Ovary (tissue), 9 donors: Measurements from ENCODE around the gene MAPK1. TPM values are rescaled to one million over a fixed set of nuclear protein-coding genes. Genes with fewer than 3 reads are reported as not detected.
"Not testable (repeated sequence)": the region's sequence is repeated elsewhere in the genome, so short reads cannot be mapped to it uniquely, and the experiment has no call there.

Experiments
- DNase-seq, 5 donors: peaks; one replicate each; pipeline ENCODE4 v3.0.0-alpha.2; 2019 to 2020
- H3K27ac ChIP-seq, 2 donors: fragments of 200-600 bp; one replicate each; pipeline versions ENCODE4 v1.5.1 to v1.8.0; 2019 to 2022
- H3K27me3 ChIP-seq: fragments of 200-600 bp; one replicate; pipeline ENCODE4 v1.8.0; 2022
- H3K36me3 ChIP-seq: fragments of 200-600 bp; sonication (generic); one replicate; pipeline ENCODE4 v1.5.1; 2019
- H3K4me1 ChIP-seq: one replicate; pipeline ENCODE4 v1.8.1; 2013; ENCODE audit warnings: mild to moderate bottlenecking, moderate library complexity; ENCODE audit not compliant: insufficient read depth
- H3K4me3 ChIP-seq: fragments of 200-600 bp; sonication (generic); one replicate; pipeline ENCODE4 v1.5.1; 2017
- H3K9me3 ChIP-seq, 2 donors: fragments of 200-600 bp in 1 of 2; sonication (generic) in 1 of 2; one replicate each; pipeline versions ENCODE4 v1.5.1 to v1.8.1; 2013 to 2019; ENCODE audit warnings: mild to moderate bottlenecking in 1 of 2, moderate library complexity in 1 of 2
- EP300 ChIP-seq: sonication (generic); formaldehyde crosslinking; IDR thresholded peaks from one replicate; pipeline ENCODE4 v1.6.1; 2017; ENCODE audit warnings: antibody characterized with exemption
- POLR2A ChIP-seq: fragments of 450-650 bp; IDR thresholded peaks from one replicate; pipeline ENCODE4 v1.6.1; 2017; ENCODE audit warnings: antibody characterized with exemption, mild to moderate bottlenecking, moderate library complexity
- WGBS, 3 donors: extraction: QIAGEN DNeasy Blood & Tissue Kit in 1 of 3; methylation state at CpG; one replicate each; pipeline versions ENCODE4 v1.1.5 to v1.1.7; 2013 to 2017; 5-methylcytosine and 5-hydroxymethylcytosine counted together
- intact Hi-C, 4 donors: fragments of 100-400 bp; cut with DNase I; formaldehyde crosslinking; loops; one replicate each; pipeline versions ENCODE4 v1.11.0 to v1.15.1; 2022 to 2023
- polyA plus RNA-seq, 2 donors: library from polyadenylated mRNA; stranded (reverse); fragments of 200-250 nt in 1 of 2; fragments of 350-450 nt in 1 of 2; fragmentation: Illumina TruSeq in 1 of 2; extraction: RNeasy Lipid Tissue Mini Kit (QIAGEN cat#74804) in 1 of 2; gene quantifications; one replicate each; pipeline ENCODE4 v1.2.3, GENCODE V29; 2013 to 2014
- total RNA-seq, 7 donors: library from RNA; depleted of rRNA in 2 of 7; stranded (reverse); fragments of >200 nt in 2 of 7; fragmentation: NEBNext Ultra II Directional in 3 of 7; extraction: Animal tissue kit (Norgen Biotek cat#: 25700) in 3 of 7; gene quantifications; one replicate each; pipeline versions ENCODE4 v1.1.0 to v1.2.4, GENCODE V29; 2016 to 2023
- TF ChIP-seq, protein P1 (sequence below), 3 donors: fragments of 450-650 bp in 2 of 3; fragments of 200-600 bp in 1 of 3; IDR thresholded peaks; one replicate each; pipeline versions ENCODE4 v1.5.1 to v1.8.0; 2016 to 2022; ENCODE audit warnings: antibody characterized with exemption in 3 of 3, mild to moderate bottlenecking in 1 of 3
- donor health status: DM: no; HTN: no; CAD: no; lungs with moderate emphysema.
- donor health status: DM: no; HTN: no; CAD: no.
- donor health status: Bipolar disorder and iron deficiency.
- donor health status: DM: yes; HTN: yes; CAD: no.
- donor health status: DM: no; HTN: no; CAD: no.
- donor health status: DM: yes; HTN: yes; CAD: no.

Gene MAPK1
- total and polyA plus RNA-seq, 9 donors: 12.3 to 125 (median 98.1) TPM

DNA sequence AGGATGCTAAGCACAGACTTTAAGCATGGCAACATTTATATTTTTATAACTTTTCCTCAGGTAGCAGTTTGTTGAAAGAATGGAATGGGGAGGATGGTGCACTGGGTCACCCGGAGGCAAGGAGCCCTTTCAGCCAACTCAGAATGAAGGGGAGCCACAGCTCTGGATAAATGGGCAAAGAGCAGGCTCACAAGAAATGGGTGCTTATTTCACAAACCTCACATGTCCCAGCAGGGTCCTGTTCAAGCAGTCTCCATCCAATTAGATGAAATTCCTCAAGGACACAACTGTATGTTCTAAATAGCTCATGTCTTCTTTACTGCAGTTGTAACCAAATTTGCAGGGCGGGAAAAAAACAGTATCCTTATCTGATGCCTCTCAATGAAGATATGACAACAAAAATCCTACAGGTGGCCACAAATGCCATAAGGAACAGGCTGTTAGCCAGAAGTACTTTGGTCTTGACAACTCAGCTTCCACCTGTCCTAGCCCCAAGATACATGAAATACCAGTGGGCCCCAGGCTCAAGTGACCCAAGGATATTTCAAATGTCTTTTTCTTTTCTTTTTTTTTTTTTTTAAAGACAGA is 48.2 kb downstream of the MAPK1 start:
- no peaks in the 10 kb centered on the region for H3K27me3 ChIP-seq
- no peaks in the 10 kb centered on the region for H3K9me3 ChIP-seq
- TF ChIP-seq POLR2A (no peak), EP300 (no peak)
- TF ChIP-seq, protein P1, sequence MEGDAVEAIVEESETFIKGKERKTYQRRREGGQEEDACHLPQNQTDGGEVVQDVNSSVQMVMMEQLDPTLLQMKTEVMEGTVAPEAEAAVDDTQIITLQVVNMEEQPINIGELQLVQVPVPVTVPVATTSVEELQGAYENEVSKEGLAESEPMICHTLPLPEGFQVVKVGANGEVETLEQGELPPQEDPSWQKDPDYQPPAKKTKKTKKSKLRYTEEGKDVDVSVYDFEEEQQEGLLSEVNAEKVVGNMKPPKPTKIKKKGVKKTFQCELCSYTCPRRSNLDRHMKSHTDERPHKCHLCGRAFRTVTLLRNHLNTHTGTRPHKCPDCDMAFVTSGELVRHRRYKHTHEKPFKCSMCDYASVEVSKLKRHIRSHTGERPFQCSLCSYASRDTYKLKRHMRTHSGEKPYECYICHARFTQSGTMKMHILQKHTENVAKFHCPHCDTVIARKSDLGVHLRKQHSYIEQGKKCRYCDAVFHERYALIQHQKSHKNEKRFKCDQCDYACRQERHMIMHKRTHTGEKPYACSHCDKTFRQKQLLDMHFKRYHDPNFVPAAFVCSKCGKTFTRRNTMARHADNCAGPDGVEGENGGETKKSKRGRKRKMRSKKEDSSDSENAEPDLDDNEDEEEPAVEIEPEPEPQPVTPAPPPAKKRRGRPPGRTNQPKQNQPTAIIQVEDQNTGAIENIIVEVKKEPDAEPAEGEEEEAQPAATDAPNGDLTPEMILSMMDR (IDR thresholded peaks at IDR 0.05): no peak
- no peak for DNase-seq
- no peaks in the 10 kb centered on the region for H3K36me3 ChIP-seq
- no peak overlapping the region for H3K27ac ChIP-seq
- WGBS, 3 donors: 86 to 95% (median 92%) methylated on average over 2 of the region's 2 CpGs
- peaks cover 10% of the 10 kb centered on the region for H3K4me1 ChIP-seq
- intact Hi-C loops: no loop called here
- no peak overlapping the region for H3K4me3 ChIP-seq

DNA sequence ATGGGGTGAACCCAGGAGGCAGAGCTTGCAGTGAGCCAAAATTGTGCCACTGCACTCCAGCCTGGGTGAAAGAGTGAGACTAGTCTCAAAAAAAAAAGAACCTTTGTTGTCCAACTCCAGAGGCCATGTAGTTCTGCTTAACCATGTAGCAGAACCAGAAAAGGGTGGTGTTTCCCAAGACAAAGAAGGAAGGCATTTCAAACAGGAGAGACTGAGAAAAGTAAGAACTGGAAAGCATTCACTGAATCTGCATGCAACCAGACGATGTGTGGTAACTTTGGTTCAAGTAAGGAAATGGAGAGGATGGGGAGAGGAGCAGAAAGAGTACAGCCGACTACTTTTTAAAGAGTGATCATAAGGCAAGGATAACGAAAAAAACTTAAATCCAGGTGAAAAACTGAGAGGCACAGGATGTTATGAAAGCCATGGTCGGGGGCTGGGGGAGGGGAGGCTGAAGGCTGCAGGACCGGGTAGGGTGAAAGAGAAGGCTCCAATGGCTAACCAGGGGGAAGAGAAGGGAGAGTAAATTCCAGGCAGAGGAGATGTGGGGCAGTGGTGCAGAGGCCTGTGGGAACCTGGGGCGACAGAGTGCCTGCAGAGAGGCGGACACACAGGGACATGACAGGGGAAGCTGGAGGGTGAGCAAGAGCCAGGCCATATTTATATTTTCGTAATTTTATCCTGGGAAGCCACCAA is 48.8 kb downstream of the MAPK1 start:
- Histone ChIP-seq H3K4me3 (no peak overlapping the region), H3K27me3 (no peaks in the 10 kb centered on the region), H3K9me3 (no peaks in the 10 kb centered on the region), H3K36me3 (no peaks in the 10 kb centered on the region), H3K4me1 (peaks cover 7% of the 10 kb centered on the region), H3K27ac (no peak overlapping the region)
- TF ChIP-seq POLR2A (no peak), EP300 (no peak)
- TF ChIP-seq, protein P1 (IDR thresholded peaks at IDR 0.05): no peak
- WGBS, 3 donors: 82 to 90% (median 85%) methylated on average over 8 of the region's 8 CpGs
- intact Hi-C loops: no loop called here
- DNase-seq: no peak

DNA sequence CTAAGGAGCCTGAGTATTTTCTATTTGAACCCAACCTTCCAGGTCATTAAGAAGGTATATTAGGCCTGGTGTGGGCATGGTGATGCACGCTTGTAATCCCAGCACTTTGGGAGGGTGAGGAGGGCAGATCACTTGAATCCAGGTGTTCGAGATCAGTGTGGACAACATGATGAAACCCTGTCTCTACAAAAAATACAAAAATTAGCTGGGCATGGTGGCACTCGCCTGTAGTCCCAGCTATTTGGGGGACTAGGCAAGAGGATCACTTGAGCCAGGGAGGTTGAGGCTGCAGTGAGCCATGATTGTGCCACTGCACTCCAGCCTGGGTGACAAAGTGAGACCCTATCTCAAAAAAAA is 50.0 kb downstream of the MAPK1 start:
- H3K36me3 ChIP-seq, H3K9me3 ChIP-seq, DNase-seq, intact Hi-C loops, H3K4me3 ChIP-seq, H3K4me1 ChIP-seq, H3K27ac ChIP-seq, H3K27me3 ChIP-seq: not testable (repeated sequence)
- WGBS, 3 donors: 92 to 96% (median 94%) methylated on average over 3 of the region's 3 CpGs

DNA sequence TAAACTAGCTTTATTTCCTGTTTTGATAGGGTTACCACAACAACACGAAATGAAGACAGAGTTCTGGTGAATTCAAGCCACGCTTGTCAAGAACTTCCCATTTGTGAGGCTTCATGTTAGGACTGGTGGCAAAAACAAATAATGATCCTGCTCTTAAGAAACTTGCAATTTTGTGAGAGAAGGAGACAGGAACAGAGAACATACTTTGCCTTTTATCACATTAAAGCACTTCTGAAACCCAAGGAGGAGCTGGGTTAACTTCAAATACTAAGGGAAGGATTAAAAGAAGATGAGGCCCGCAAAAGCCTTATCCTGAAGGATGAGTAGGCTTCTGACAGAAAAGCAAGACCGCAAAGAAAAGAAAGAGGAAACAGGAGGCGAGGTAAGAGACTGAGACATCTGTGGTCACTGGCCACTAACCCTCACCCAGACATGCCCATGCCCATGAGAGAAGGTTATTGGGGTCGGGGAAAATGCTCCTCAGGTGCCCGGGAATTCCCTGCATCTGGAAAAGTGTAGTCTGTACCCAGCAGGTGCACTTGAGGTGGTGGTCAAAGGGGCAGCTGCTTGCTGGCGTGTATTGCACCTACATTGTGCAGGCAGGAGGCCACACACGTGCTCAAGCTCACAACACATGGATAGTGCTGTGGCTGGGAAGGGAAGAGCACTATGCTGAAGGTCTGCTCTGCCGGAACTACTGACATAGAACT is 50.5 kb downstream of the MAPK1 start:
- no peak overlapping the region for H3K4me3 ChIP-seq
- H3K27me3 ChIP-seq: no peaks in the 10 kb centered on the region
- no peaks in the 10 kb centered on the region for H3K36me3 ChIP-seq
- TF ChIP-seq POLR2A (no peak), EP300 (no peak)
- TF ChIP-seq, protein P1 (IDR thresholded peaks at IDR 0.05): no peak
- H3K27ac ChIP-seq: no peak overlapping the region
- WGBS, 3 donors: 59 to 66% (median 60%) methylated on average over 10 of the region's 10 CpGs
- peaks cover 5% of the 10 kb centered on the region for H3K4me1 ChIP-seq
- H3K9me3 ChIP-seq: no peaks in the 10 kb centered on the region
- no peak for DNase-seq
- intact Hi-C loops: no loop called here

DNA sequence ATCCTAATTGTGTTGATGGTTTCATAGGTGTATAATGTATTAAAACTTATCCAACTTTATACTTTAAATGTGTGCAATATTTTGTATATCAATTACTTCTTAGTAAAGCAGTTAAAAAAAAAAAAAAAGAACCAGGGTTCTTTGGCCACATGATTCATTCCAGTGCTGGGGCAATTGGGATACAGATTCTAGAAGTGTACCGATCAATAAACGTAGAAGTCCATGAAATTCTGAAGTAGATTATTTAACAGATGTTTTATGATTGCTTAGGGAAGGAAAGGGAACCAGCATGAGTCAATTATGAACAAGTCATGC is 51.0 kb downstream of the MAPK1 start:
- Histone ChIP-seq H3K9me3 (no peaks in the 10 kb centered on the region), H3K27ac (no peak overlapping the region), H3K27me3 (no peaks in the 10 kb centered on the region), H3K4me3 (no peak overlapping the region), H3K4me1 (peaks cover 5% of the 10 kb centered on the region), H3K36me3 (no peaks in the 10 kb centered on the region)
- TF ChIP-seq POLR2A (no peak), EP300 (no peak)
- TF ChIP-seq, protein P1 (IDR thresholded peaks at IDR 0.05): no peak
- 21 to 32% (median 28%) methylated on average over 2 of the region's 2 CpGs for WGBS, 3 donors
- intact Hi-C loops: no loop called here
- DNase-seq: no peak
